HG02571 (cell line): ENCODE results near the gene KAZN.

Source experiments
- ATAC-seq: cut with Tn5 transposase; IDR thresholded peaks from one replicate; pipeline ENCODE4 v1.9.1; 2021; ENCODE audit warnings: mild to moderate bottlenecking, moderate library complexity; ENCODE audit not compliant: unreplicated experiment

Gene KAZN

GRCh38 chr1:14667651-14667984, 69.1 kb downstream of the KAZN start:
- ATAC-seq, result no peak

- ATAC-seq, result no peak
Measured at GRCh38 chr1:14668538-14668937, 70.1 kb downstream of the KAZN start.

GRCh38 chr1:14672005-14672404, 73.5 kb downstream of the KAZN start:
- ATAC-seq, result no peak

- ATAC-seq, result no peak
Measured at GRCh38 chr1:14674030-14674429, 75.5 kb downstream of the KAZN start.

- no peak for ATAC-seq
Measured at GRCh38 chr1:14676400-14676799, 77.9 kb downstream of the KAZN start.

GRCh38 chr1:14677292-14677971, 78.9 kb downstream of the KAZN start:
- no peak for ATAC-seq

DNA sequence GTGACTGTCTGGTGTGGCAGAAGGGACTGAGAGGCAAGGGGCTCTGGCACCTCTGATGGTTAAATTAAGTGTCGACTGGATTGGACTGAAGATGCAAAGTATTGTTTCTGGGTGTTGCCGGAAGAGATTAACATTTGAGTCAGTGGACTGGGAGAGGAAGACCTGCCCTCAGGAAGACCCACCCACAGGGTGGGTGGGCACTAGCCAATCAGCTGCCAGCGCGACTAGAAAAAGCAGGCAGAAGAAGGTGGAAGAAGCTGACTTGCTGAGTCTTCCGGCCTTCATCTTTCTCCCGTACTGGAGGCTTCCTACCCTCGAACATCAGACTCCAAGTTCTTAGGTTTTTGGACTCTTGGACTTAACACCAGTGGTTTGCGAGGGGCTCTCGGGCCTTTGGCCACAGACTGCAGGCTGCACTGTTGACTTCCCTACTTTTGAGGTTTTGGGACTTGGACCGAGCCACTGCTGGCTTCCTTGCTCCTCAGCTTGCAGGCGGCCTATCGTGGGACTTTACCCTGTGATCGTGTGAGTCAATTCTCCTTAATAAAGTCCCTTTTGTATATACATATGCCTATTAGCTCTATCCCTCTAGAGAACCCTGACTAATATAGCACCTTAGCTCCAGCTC, 79.6 kb downstream of the KAZN start:
- no peak for ATAC-seq

DNA sequence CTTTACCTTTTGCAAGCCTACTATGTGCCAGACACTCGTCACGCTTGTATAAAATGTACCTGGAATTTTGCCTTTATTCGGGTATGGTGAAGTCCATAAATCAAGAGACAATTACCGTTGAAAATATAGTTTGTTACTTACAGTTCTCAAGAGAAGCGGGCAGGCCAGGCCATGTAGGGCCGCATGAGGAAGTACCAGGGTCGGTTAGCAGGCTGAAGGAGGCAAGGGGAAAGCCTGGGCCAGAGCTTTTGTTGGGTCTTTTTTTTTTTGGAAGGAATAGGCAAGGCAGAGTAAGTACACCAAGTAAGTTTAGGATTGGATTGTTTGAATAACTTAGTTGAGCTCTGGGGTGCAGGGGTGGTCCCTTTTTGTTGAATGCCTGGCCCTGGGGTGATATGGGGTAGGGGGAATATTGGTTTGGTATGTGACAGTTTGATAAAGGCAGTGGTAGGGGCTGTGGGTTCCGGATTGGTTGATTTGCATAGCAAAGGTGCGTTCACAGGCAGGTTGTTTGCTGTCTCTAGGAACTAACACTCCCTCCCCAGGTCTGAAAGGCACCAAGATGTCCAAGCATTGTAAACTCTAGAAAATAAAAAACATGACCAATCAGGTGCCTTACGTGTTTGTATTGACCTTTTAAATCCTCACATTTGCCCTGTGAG, 80.7 kb downstream of the KAZN start:
- ATAC-seq, result no peak

DNA sequence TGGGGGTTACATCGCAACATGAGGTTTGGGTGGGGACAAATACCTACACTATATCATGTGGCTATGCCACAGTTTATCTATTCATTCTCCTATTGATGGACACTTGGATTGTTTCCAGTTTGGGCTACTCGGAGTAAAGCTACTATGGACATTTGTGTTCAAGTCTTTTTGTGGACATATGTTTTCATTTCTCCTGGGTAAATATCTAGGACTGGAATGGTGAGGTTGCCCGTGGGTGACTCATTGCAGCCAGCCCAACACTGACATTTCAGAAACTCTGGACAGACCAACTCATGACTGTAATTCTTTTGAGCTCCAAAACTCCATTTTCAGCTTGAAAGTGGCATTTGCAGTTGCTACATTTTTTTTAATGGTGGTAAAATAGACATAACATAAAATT, 82.7 kb downstream of the KAZN start:
- ATAC-seq, result no peak

- ATAC-seq, result no peak
Measured at GRCh38 chr1:14682941-14683621, 84.6 kb downstream of the KAZN start.

GRCh38 chr1:14685078-14685477, 86.6 kb downstream of the KAZN start:
- no peak for ATAC-seq

DNA sequence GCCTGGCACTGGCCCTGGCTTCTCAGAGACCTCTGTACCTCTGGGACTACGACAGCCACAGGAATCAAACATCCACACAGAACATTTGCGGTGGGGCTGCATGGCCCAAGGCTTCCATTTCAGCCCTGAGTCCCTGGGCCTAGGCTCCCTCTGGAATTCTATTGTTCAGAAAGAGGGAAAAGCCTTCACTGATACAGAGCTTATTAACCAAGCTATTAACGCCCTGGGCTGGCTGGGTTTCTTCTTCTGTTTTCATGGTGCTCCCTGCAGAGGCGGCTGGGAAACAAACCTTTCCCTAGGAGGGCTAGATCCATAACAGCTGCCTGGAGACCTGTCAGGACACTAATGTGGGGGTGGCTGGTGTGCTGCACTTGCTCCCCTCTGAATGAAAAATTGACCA, 88.2 kb downstream of the KAZN start:
- no peak for ATAC-seq

DNA sequence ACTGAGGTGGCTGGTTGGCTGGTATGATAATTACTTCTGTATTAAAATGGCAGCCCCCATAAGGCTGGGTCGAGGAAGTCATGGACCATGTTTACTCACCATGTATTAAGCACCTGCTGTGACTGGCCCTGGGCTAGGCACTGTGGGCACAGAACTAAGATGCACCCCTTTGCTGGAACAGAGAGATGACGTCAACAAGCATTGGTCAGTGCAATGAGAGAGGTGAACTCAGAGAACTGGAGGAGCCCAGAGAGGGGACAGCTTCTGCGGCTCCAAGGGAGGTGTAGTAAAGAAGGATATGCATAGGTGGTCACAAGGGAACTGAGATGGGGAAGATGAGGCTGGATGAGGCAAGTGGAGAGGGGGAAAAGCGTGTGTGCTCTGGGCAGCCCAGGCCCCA, 88.7 kb downstream of the KAZN start:
- ATAC-seq, result no peak

- no peak for ATAC-seq
Measured at GRCh38 chr1:14689996-14690615, 91.6 kb downstream of the KAZN start.

DNA sequence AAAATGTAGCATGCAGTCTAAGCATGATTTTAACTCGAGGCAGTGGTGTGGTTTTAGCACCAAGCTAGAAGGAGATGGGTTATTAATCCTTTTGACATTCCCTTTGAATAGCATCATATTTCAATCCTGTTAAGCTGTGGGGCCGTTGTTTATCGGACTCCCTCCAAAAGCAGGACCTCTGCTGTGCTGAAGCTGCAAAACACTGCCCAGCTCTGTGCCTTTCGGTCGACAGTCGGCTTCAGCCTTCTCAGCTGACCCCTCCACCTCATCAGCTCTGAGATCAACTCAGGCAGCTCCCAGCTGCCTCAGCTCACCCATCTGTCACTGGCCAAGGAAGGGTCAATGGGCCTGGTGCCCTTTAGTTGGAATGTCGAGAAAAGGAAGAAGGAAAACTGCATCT, 95.5 kb downstream of the KAZN start:
- ATAC-seq, result no peak

GRCh38 chr1:14694589-14694988, 96.1 kb downstream of the KAZN start:
- ATAC-seq, result no peak

GRCh38 chr1:14696761-14697160, 98.3 kb downstream of the KAZN start:
- ATAC-seq, result no peak

GRCh38 chr1:14697353-14697752, 98.9 kb downstream of the KAZN start:
- no peak for ATAC-seq

DNA sequence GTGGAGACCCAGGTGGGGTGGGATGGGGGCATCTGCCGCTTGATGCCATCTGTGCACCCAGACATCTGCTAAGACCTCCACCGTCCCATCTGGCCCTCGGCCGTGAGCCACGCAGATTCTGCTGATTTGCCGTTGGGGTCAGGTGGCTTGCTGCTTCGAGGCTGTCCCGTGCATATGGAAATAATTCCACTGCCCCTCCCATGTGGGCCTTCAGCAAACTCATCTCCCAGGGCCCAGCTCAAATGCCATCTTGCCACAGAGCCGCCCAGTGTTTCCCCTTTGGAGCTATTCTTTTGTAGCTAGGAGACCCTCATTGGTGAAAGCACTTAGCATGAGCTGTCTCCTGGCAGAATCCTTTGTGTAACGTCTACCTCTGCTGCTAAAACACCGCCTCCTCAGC, 99.8 kb downstream of the KAZN start:
- ATAC-seq, result no peak

DNA sequence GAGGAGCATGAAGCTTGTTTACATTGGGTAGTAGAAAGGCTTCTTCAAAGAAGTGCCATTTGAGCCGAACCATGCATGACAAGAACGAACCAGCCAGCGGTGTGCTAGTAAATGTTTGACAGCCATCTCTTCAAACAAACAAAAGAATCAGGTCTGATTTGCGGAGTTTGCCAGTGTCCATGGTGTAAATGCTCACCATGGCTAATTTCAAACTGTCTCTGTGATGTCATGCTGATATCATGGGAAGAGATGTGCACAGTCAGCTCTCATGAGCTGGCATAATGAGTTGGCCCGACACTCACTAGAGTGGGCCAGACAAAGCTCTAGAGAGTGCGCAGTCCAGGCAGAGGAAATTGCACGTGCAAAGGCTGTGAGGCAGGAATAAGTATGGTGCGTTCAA, 101.1 kb downstream of the KAZN start:
- no peak for ATAC-seq

DNA sequence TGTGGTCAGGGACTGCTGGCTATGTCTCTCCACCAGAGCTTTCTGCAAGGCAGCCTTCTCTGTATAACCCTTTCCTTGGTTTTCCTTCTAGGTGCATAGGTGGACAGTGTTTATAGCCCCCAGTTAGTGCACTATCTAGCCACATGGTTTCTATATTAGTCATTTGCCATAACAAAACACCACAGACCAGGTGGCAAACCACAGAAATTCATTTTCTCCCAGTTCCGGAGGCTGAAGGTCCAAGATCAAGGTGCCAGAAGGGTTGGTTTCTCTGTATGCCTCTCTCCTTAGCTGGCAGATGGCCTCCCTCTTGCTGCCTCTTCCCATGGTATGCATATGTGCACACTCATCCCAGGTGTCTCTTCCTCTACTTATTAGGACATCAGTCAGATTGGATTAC, 106.4 kb downstream of the KAZN start:
- no peak for ATAC-seq

- no peak for ATAC-seq
Measured at GRCh38 chr1:14705824-14706223, 107.3 kb downstream of the KAZN start.
